ENCODE measurements around the gene TUSC2.
A peak's percentile ranks its signal among the peaks of the same experiment; 100 is the strongest.
"Not testable (repeated sequence)": the region's sequence is repeated elsewhere in the genome, so short reads cannot be mapped to it uniquely, and the experiment has no call there.

The TUSC2 gene

GRCh38 chr3:50320853-50321335 lies 7.1 kb downstream of the TUSC2 start:
- Mint-ChIP-seq H3K27ac (peak overlapping the region; percentile 73), H3K4me1 (peaks cover 32% of the 10 kb centered on the region), H3K36me3 (ENCODE audit: low read depth) (peaks cover 5% of the 10 kb centered on the region), H3K9me3 (no peaks in the 10 kb centered on the region), H3K27me3 (no peaks in the 10 kb centered on the region), H3K4me3 (peak overlapping the region; percentile 87)
- ATAC-seq (peak; percentile 48), DNase-seq (peak; percentile 67)

- H3K27me3 Mint-ChIP-seq = no peaks in the 10 kb centered on the region
- H3K4me1 Mint-ChIP-seq = peaks cover 33% of the 10 kb centered on the region
- peaks cover 5% of the 10 kb centered on the region for H3K36me3 Mint-ChIP-seq (ENCODE audit: low read depth)
- H3K4me3 Mint-ChIP-seq = peak overlapping the region; percentile 87
- no peaks in the 10 kb centered on the region for H3K9me3 Mint-ChIP-seq
- no peak overlapping the region for H3K27ac Mint-ChIP-seq
- ATAC-seq (no peak), DNase-seq (no peak)
Measured at GRCh38 chr3:50319894-50320625, 8.0 kb downstream of the TUSC2 start.

GRCh38 chr3:50319181-50319893 lies 8.7 kb downstream of the TUSC2 start:
- no peaks in the 10 kb centered on the region for H3K27me3 Mint-ChIP-seq
- DNase-seq (no peak), ATAC-seq (no peak)
- H3K9me3 Mint-ChIP-seq = no peaks in the 10 kb centered on the region
- peaks cover 5% of the 10 kb centered on the region for H3K36me3 Mint-ChIP-seq (ENCODE audit: low read depth)
- H3K27ac Mint-ChIP-seq = no peak overlapping the region
- no peak overlapping the region for H3K4me3 Mint-ChIP-seq
- peaks cover 34% of the 10 kb centered on the region for H3K4me1 Mint-ChIP-seq

- ATAC-seq = no peak
- H3K4me3 Mint-ChIP-seq = no peak overlapping the region
Measured at GRCh38 chr3:50318615-50319014, 9.4 kb downstream of the TUSC2 start.

GRCh38 chr3:50318163-50318562 lies 9.9 kb downstream of the TUSC2 start:
- peaks cover 34% of the 10 kb centered on the region for H3K4me1 Mint-ChIP-seq

More at GRCh38 chr3:50318615-50319014, 9.4 kb downstream of the TUSC2 start:
- H3K27me3 Mint-ChIP-seq = no peaks in the 10 kb centered on the region
- H3K4me1 Mint-ChIP-seq = peaks cover 34% of the 10 kb centered on the region
- peaks cover 5% of the 10 kb centered on the region for H3K36me3 Mint-ChIP-seq (ENCODE audit: low read depth)
- H3K9me3 Mint-ChIP-seq = no peaks in the 10 kb centered on the region
- no peak for DNase-seq
- no peak overlapping the region for H3K27ac Mint-ChIP-seq

GRCh38 chr3:50317300-50317699 lies 10.7 kb downstream of the TUSC2 start:
- H3K27ac Mint-ChIP-seq = no peak overlapping the region
- DNase-seq (no peak), ATAC-seq (no peak)
- H3K9me3 Mint-ChIP-seq = no peaks in the 10 kb centered on the region
- no peaks in the 10 kb centered on the region for H3K27me3 Mint-ChIP-seq
- peaks cover 34% of the 10 kb centered on the region for H3K4me1 Mint-ChIP-seq
- H3K36me3 Mint-ChIP-seq (ENCODE audit: low read depth) = peaks cover 5% of the 10 kb centered on the region
- no peak overlapping the region for H3K4me3 Mint-ChIP-seq

More at GRCh38 chr3:50318163-50318562, 9.9 kb downstream of the TUSC2 start:
- DNase-seq (no peak), ATAC-seq (no peak)
- Mint-ChIP-seq H3K4me3 (no peak overlapping the region), H3K9me3 (no peaks in the 10 kb centered on the region), H3K36me3 (ENCODE audit: low read depth) (peaks cover 5% of the 10 kb centered on the region), H3K27me3 (no peaks in the 10 kb centered on the region), H3K27ac (no peak overlapping the region)

DNA sequence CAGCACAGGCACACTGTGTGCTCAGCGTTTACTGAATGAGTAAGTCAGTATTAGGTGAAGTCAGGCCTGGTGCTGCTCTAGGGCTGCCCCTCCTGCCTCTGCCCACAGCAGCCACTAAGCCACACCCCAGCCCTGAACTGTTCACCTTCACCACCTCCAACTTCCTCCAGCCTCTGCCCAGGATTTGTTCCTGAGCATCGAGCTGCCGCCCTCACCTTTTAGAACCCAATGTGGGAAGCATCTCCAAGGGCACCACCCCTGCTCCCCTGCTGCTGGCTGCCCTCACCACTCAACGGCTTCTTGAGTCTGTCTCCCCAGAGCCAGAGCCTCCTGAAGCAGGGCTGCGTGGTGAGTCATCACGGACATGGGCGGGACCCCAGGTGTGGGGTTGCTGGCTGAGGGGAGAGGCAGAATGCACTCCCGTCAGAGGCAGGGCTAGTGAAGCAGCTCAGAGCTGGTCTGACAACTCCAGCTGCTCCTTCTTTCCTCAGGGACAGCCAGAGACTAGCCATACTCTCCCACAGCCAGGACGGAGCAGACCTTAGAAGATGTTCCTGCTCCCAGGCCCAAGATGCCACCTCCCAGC lies 11.3 kb downstream of the TUSC2 start:
- ATAC-seq = peak; percentile 47
- Mint-ChIP-seq H3K4me1 (peaks cover 34% of the 10 kb centered on the region), H3K27ac (peak overlapping the region; percentile 47), H3K27me3 (no peaks in the 10 kb centered on the region), H3K9me3 (no peaks in the 10 kb centered on the region), H3K36me3 (ENCODE audit: low read depth) (peaks cover 5% of the 10 kb centered on the region), H3K4me3 (no peak overlapping the region)
- DNase-seq = peak; percentile 52

- DNase-seq = no peak
- no peak for ATAC-seq
- H3K9me3 Mint-ChIP-seq = no peaks in the 10 kb centered on the region
- no peak overlapping the region for H3K4me3 Mint-ChIP-seq
- peaks cover 6% of the 10 kb centered on the region for H3K36me3 Mint-ChIP-seq (ENCODE audit: low read depth)
- no peak overlapping the region for H3K27ac Mint-ChIP-seq
- no peaks in the 10 kb centered on the region for H3K27me3 Mint-ChIP-seq
- H3K4me1 Mint-ChIP-seq = peaks cover 26% of the 10 kb centered on the region
Measured at GRCh38 chr3:50314816-50315215, 13.2 kb downstream of the TUSC2 start.

GRCh38 chr3:50314342-50314741 lies 13.7 kb downstream of the TUSC2 start:
- no peak overlapping the region for H3K27ac Mint-ChIP-seq
- no peaks in the 10 kb centered on the region for H3K27me3 Mint-ChIP-seq
- no peak overlapping the region for H3K4me3 Mint-ChIP-seq
- H3K9me3 Mint-ChIP-seq = no peaks in the 10 kb centered on the region
- DNase-seq (no peak), ATAC-seq (no peak)
- peaks cover 23% of the 10 kb centered on the region for H3K4me1 Mint-ChIP-seq
- peaks cover 10% of the 10 kb centered on the region for H3K36me3 Mint-ChIP-seq (ENCODE audit: low read depth)

DNA sequence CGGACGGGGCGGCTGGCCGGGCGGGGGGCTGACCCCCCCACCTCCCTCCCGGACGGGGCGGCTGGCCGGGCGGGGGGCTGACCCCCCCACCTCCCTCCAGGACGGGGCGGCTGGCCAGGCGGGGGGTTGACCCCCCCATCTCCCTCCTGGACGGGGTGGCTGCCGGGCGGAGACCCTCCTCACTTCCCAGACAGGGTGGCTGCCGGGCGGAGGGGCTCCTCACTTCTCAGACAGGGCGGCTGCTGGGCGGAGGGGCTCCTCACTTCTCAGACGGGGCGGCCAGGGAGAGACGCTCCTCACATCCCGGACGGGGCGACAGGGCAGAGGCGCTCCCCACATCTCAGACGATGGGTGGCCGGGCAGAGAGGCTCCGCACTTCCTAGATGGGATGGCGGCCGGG lies 16.0 kb downstream of the TUSC2 start:
- H3K27ac Mint-ChIP-seq, H3K9me3 Mint-ChIP-seq, ATAC-seq, H3K27me3 Mint-ChIP-seq, DNase-seq, H3K4me3 Mint-ChIP-seq: not testable (repeated sequence)
- Mint-ChIP-seq H3K4me1 (peaks cover 11% of the 10 kb centered on the region), H3K36me3 (ENCODE audit: low read depth) (peaks cover 11% of the 10 kb centered on the region)

DNA sequence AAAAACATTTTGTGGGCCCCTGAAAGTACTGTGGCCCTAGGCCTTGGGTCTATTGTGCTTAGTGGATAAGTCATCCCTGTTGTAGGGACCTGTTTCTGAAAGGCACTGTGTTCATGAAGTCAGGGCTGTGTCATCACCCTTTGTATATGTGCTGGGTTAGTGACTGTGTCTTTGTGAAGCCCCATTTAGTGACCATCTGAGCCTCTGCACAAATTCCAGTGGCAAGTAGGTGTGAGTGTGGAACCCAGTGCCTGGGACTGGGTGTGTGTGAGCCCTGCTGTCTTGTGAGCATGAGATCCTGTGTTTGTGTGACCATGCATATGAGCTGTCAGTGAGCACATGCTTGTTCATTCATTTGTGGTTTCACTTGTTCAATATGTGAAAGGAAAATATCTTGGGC lies 23.4 kb downstream of the TUSC2 start:
- Mint-ChIP-seq H3K36me3 (ENCODE audit: low read depth) (peaks cover 5% of the 10 kb centered on the region), H3K27me3 (no peaks in the 10 kb centered on the region), H3K27ac (no peak overlapping the region), H3K9me3 (no peaks in the 10 kb centered on the region), H3K4me3 (no peak overlapping the region), H3K4me1 (peaks cover 19% of the 10 kb centered on the region)
- DNase-seq = peak; percentile 2
- peak; percentile 48 for ATAC-seq

DNA sequence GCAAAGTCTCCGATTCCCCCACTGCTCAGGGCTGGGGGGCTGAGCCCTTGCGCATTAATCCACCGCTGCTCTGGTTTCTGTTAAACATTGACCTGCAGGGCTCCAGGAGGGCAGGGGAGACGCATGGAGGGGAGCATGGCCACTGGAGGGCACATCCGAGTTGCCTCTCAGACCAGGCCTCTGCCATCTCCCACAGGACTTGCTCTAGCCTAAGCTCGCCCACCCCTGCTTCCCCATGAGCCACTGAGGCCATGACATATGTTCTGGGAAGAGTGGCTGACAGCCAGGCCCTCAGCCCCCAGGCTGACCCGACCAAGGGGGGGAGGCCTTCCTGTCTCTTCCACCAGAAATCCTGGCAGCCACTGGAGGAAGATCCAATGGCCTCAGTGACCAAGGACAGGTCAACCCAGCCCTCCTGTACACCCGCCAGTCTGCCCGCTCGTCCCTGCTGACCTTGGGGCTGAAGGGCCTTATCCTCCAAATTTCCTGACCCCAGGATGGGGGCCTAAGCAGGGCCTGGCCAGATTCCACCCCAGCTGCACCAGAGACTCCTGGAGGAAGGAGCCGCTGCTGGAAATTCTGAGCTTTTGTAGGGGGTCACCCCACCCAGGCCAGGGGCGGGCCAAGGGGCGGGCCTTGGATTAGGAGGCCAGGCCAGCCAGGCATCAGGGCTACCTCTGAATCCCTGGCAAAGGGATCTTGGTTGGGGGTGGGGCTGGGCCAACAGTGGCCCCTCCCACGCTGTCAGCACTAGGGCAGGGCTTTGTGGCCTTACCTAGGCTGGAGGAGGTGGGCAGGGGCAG lies 24.8 kb downstream of the TUSC2 start, which contains the start of gene HYAL1:
Gene HYAL1, minus strand, starts transcription at position 562 of the 803 bp plus-strand sequence. CDS start 618 bp downstream, outside the sequence.
- Mint-ChIP-seq H3K4me1 (peaks cover 24% of the 10 kb centered on the region), H3K9me3 (no peaks in the 10 kb centered on the region), H3K36me3 (ENCODE audit: low read depth) (no peaks in the 10 kb centered on the region), H3K4me3 (no peak within 1 kb of the TSS), H3K27me3 (no peaks in the 10 kb centered on the region), H3K27ac (no peak within 1 kb of the TSS)
- DNase-seq (peak; percentile 3), ATAC-seq (no peak)

DNA sequence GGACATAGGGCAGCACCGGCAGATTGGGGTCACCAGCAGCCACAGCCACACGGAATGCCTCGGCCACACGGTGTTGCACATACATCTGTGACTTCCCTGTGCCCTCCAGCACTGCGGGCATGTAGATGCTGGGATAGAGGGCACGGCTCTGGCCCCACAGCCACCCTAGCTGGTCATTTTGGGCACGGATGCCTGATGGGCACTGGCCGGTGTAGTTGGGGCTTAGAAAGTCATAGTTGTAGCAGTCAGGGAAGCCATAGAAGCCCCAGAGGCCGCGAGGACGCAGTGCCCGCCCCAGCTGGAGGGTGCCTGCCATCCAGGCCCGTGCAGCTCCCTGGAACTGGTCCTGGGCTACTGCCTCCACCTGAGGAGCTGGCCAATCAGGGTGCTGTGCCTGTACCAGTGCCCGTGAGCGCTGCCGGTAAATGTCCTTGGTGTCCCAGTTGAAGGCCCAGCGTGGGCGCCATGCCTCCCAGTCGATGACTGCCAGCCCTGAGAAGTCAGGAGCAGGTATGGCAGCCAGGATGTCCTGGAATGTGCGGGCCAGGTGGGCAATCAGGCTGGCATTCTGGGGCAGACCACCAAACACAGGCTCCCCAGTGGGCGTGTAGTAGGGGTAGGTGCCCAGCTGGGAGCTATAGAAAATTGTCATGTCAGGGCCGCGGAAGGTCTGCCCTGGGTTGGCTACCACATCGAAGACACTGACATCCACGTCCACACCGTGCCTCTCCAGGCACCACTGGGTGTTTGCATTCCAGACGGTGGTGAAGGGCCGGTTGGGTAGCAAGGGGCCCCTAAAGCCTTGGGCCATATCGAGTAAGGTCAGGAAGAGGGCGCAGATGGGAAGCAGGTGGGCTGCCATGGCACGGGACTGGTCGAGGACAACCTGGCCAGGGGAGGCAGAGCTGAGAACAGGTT lies 25.7 kb downstream of the TUSC2 start:
- no peaks in the 10 kb centered on the region for H3K36me3 Mint-ChIP-seq (ENCODE audit: low read depth)
- DNase-seq (no peak), ATAC-seq (no peak)
- peaks cover 29% of the 10 kb centered on the region for H3K4me1 Mint-ChIP-seq
- H3K27ac Mint-ChIP-seq = no peak overlapping the region
- no peaks in the 10 kb centered on the region for H3K9me3 Mint-ChIP-seq
- H3K4me3 Mint-ChIP-seq = no peak overlapping the region
- no peaks in the 10 kb centered on the region for H3K27me3 Mint-ChIP-seq
